Stimulated activated CD4-positive, alpha-beta T cell treated with anti-CD3 and anti-CD28 coated beads, TNF-alpha, amount 100 ng/mL, for 48 hours (primary cell): ENCODE measurements around the gene CDYL2.

ENCODE experiments used
- DNase-seq, 3 donors: peaks; one replicate each; pipeline ENCODE4 v3.0.0-alpha.2; 2020; ENCODE audit warnings: low read depth in 3 of 3

Gene CDYL2

GRCh38 chr16:80594756-80595155 is 209.6 kb downstream of the CDYL2 start:
- DNase-seq: no peak

- DNase-seq: no peak
These were observed 212.1 kb downstream of the CDYL2 start for GRCh38 chr16:80592273-80592672.

- no peak for DNase-seq
These were observed 213.1 kb downstream of the CDYL2 start for GRCh38 chr16:80591071-80591915.

DNA sequence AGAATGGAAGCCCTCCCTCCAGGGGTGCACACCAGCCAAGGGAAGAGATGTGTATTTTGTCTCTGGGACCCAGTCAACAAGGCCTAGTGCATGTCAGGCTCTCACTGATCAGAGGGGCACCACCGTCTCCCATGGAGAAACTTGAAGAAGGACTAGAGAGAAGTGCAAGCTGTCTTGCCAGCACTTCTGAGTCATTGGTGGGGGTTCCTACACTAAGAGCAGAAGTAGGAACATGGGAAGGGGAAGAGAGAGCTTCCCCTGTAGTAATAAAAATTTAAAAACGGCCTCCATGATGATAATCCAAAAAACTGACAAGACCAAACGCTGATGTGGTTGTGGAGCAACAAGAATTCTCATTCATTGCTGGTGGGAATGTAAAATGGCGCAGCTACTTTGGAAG is 217.3 kb downstream of the CDYL2 start:
- DNase-seq: no peak

- DNase-seq: no peak
These were observed 217.9 kb downstream of the CDYL2 start for GRCh38 chr16:80586476-80586875.

DNA sequence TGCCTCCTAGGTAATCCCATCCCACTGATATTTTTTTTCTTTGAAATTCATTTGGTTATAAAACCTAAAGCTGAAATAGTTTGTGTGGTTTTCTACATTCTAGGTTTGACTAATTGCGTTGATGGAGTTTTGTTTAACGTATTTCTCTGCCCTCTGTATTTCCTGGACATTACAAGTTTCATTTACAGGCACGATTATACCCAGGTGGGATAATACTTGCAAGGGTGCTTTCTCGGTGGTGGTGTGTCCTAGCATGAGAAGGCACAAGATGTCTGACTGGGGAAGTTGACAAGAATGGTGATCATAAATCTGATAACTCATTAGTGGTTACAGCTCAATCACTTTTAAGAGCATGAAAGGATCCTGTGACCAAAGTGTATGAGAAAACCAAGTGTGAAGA is 218.6 kb downstream of the CDYL2 start:
- DNase-seq: no peak

- DNase-seq: peak; percentile 31 to 50 (median 40)
These were observed 220.9 kb downstream of the CDYL2 start for GRCh38 chr16:80583466-80583865.

GRCh38 chr16:80580109-80580832 is 224.1 kb downstream of the CDYL2 start:
- DNase-seq: peak; percentile 50 to 71 (median 51)

DNA sequence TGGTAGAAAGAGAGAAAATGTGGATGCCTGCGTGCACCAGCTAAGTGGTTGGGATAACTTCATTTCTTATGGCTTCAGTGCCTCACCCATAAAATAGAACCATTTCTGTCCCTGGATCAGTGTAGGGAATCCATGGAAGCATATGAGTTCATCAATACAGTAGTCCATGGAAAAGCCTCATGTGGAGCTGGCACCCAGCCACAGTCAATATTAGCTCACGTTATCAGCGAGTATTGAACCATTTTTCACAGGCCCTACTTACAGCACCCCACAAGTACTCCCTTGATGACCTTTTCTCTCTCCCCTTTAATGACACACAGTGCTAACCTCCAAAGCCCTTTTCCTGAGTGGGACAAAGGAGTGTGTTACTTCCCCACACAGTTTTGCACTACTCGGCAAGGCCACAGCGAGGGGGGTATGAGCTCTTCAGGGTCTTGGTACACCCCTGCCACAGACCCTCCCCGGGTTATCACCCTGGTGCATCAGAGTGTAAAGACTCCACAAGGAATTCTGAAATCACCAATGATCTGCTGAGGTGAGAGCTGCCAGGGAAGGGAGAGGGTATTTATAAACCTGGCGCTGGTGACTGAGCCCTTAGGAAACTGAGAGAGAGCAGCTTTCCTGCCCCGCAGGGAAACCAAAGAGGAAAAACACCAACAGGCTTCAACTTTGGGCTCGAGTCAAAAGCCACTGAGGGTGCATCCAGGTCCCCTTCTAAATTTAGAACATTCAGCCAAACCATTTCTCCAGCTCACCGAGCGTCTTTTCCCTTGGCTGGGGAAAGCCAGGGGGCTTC is 226.7 kb downstream of the CDYL2 start:
- no peak for DNase-seq

DNA sequence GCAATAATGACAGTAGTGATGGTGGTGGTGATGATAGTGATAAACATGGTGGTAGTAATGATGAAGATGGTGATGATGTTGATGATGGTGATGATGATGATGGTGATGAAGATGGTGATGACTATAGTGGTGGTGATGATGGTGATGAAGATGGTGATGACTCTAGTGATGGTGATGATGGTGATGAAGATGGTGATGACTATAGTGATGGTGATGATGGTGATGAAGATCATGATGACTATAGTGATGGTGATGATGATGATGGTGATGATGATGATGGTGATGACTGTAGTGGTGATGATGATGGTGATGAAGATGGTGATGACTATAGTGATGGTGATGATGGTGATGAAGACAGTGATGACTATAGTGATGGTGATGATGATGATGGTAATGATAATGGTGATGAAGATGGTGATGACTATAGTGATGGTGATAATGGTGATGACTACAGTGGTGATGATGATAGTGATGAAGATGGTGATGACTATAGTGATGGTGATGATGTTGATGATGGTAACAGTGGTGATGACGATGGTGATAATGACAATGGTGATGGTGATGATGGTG is 228.0 kb downstream of the CDYL2 start:
- no peak for DNase-seq

DNA sequence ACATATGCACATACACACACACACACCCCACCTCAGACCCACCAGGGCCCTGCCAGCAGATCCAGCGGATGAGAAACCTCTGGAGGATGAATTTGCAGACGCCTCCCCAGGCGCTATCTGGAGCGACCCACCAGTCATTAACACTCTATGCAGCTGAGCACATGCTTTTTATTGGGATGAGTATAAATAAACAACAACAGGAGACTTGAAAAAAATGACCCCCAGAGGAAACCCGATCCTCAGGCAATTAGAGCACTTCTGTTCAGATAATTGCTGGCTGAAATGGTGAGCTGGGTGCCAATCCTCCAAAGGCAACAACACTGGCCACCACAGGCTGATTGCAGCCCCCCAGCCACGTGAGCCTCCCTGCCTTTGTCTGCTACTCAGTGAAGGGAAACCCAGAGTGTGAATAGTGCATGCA is 230.7 kb downstream of the CDYL2 start:
- no peak for DNase-seq

DNA sequence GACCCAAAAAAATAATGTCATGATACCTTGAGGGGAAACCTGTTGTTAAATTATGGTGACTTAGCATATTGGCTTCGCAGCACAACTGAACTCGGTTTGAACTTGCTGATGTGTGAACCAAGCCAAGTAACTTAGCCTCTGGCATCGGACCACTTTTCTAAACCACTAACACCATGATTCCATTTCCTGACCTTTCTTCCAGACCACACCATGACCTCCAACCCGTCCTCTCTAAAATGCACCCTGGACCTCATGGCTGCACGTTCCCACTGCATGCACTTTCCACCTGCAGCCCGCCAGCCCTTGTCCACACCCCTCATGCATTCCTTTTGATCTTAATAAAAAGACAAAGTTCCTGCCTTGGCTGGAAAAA is 234.3 kb downstream of the CDYL2 start:
- DNase-seq: no peak

- peak; percentile 44 to 81 (median 71) for DNase-seq
These were observed 234.8 kb downstream of the CDYL2 start for GRCh38 chr16:80569440-80570105.

GRCh38 chr16:80564394-80564793 is 240.0 kb downstream of the CDYL2 start:
- no peak for DNase-seq

- DNase-seq: no peak
These were observed 241.3 kb downstream of the CDYL2 start for GRCh38 chr16:80563066-80563465.

DNA sequence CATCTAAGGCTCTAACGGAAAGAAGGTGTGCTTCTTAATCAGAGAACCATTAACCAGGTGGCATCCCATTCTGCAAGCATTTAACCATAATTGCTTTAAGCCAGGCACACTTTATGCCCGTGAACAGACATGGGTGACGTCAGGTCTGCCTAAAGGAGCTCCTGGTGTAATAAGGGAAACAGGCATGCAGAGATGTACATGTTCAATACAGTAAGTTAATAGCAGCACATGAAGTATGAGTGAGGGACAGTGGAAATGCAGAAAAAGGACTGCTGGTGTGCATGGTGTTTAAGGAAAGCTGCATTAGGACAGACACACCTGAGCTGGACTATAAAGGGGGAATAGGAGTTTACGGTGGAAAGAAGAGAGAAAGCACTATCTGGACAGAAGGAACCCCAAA is 245.0 kb downstream of the CDYL2 start:
- no peak for DNase-seq

DNA sequence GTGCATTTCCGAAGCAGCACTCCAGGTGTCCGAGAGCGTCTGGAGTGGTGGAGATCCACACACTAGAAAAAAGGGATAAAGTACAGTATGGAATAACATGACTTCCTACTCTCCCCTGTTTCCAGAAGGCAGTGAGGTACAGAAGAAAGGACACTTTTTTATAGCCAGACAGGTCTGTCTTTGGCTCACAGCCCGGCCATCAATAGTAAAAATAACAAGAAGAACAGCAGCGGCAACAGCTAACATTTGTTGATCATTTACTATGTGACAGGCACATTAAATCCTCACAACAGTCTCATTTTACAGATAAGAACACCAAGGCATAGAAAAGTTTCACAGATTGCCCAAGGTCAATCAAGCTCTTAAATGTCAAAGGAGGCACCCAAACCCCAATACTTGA is 247.4 kb downstream of the CDYL2 start:
- DNase-seq: no peak

DNA sequence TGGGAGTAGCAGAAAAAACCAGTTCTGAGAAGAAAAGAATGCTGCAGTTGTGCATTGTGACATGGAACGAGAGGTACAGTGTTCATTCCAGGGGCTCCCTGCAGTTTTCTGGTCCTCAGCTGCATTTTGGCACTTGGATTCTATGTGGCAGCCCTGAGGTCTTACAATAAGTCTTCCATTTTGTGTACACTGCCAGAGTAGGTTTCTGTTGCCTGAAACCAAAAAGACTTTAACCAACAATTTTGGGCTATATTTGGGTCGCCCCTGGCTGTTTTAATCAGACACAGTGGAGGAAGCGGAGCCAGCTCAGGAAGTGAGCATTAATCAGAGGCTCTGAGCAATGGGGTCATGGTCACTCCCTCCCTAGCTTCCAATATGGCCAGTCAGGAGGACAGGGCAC is 247.9 kb downstream of the CDYL2 start:
- no peak for DNase-seq

- no peak for DNase-seq
These were observed 250.4 kb downstream of the CDYL2 start for GRCh38 chr16:80554033-80554432.

DNA sequence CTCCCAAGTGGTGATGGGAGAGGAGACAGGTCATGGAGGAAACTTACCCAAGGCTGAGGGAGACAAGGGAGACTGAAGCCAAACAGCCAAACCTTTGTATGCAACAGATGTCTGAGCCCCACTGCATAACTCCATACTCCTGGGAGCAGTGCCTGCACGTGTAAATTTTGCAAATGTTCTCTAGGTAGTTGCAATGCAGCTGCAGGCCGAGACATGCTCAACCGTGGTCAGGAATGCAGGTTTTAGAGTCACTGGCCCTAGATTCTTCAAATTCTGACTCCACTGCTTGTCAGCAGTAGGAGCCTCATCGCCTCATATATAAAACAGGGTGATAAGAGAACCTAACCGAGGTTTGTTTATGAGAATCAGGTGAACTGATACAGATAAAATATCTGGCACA is 252.1 kb downstream of the CDYL2 start:
- DNase-seq: no peak
